HCT116 (cell line): ENCODE data around the gene TARBP1. TPM values are rescaled to one million over a fixed set of nuclear protein-coding genes. Genes with fewer than 3 reads are reported as not detected.

ENCODE experiments used
- ATAC-seq: fragments of 200-7000 bp; cut with Tn5 transposase; 2 replicates; pipeline ENCODE4 v1.9.1; 2020; ENCODE audit warnings: mild to moderate bottlenecking, moderate library complexity
- BruUV-seq: library from RNA; stranded (reverse); fragments of 400-500 nt; replicated peaks from 2 replicates; lab custom pipeline; 2021; lab: Mats Ljungman, UMichigan
- CTCF ChIA-PET: fragments of 300-600 bp; sonication (Branson Sonifier 250); formaldehyde crosslinking; loops from one replicate; lab custom pipeline; 2021; ENCODE audit warnings: antibody characterized with exemption; lab: Charles Lee
- POLR2A ChIA-PET: fragments of 300-600, 350-600 bp; sonication (Branson Sonifier 250); formaldehyde crosslinking; loops from one replicate; lab custom pipeline; 2021; ENCODE audit warnings: antibody characterized with exemption; lab: Charles Lee
- RAD21 ChIA-PET, 2 experiments: fragments of 300-600 bp; sonication (Branson Sonifier 250); formaldehyde crosslinking; loops; one replicate each; lab custom pipeline; 2023; ENCODE audit warnings: low total read pairs in 2 of 2; ENCODE audit not compliant: uncharacterized antibody in 2 of 2, unreplicated experiment in 2 of 2, low non-redundant PET in 1 of 2; lab: Charles Lee
- DNase-seq: peaks from one replicate; pipeline ENCODE4 v3.0.0-alpha.2; 2010; ENCODE audit warnings: low read depth, low spot score
- H2AFZ ChIP-seq: fragments of 200-600 bp; shearing (Covaris generic), sonication (generic); 2 replicates; pipeline ENCODE4 v1.6.1; 2017; ENCODE audit warnings: low read depth, mixed run types, mixed read lengths, antibody characterized with exemption, low read length; ENCODE audit not compliant: poor library complexity, severe bottlenecking
- H3K27ac ChIP-seq: 2 replicates; pipeline ENCODE4 v1.5.1; 2012; ENCODE audit warnings: low read depth, low read length
- H3K27me3 ChIP-seq: fragments of 200-600 bp; sonication (generic); 2 replicates; pipeline ENCODE4 v1.6.1; 2016; ENCODE audit warnings: mixed run types, low read length, mixed read lengths; ENCODE audit not compliant: insufficient read depth
- H3K36me3 ChIP-seq, 2 experiments: fragments of 200-500 bp in 1 of 2; fragments of 200-600 bp in 1 of 2; sonication (Bioruptor generic) in 1 of 2; sonication (generic) in 1 of 2; 2 replicates each; pipeline versions ENCODE4 v1.5.1 to v1.6.1; 2014 to 2016; ENCODE audit warnings: low read length in 2 of 2, inconsistent platforms in 1 of 2, mixed read lengths in 1 of 2, mixed run types in 1 of 2; ENCODE audit not compliant: insufficient read depth in 2 of 2, control insufficient read depth in 1 of 2
- H3K4me1 ChIP-seq, 2 experiments: fragments of 200-600 bp in 1 of 2; sonication (generic) in 1 of 2; 2 replicates each; pipeline versions ENCODE4 v1.5.1 to v1.6.1; 2012 to 2017; ENCODE audit warnings: low read length in 2 of 2, inconsistent platforms in 1 of 2, mild to moderate bottlenecking in 1 of 2, mixed read lengths in 1 of 2, mixed run types in 1 of 2, moderate library complexity in 1 of 2; ENCODE audit not compliant: insufficient read depth in 2 of 2, control insufficient read depth in 1 of 2
- H3K4me2 ChIP-seq: fragments of 200-600 bp; sonication (generic); 2 replicates; pipeline ENCODE4 v1.6.1; 2017; ENCODE audit warnings: mixed run types, low read length, mixed read lengths
- H3K4me3 ChIP-seq, 2 experiments: fragments of 200-600 bp in 1 of 2; sonication (generic) in 1 of 2; replicated peaks in 1 of 2; 2 replicates each; pipeline ENCODE4 v1.5.1; 2011 to 2016; ENCODE audit warnings: low read length in 2 of 2, control low read depth in 1 of 2, low read depth in 1 of 2, mild to moderate bottlenecking in 1 of 2, mixed read lengths in 1 of 2, mixed run types in 1 of 2
- H3K79me2 ChIP-seq: fragments of 200-600 bp; sonication (generic); 2 replicates; pipeline ENCODE4 v1.6.1; 2017; ENCODE audit warnings: mild to moderate bottlenecking, mixed run types, low read length, moderate library complexity, mixed read lengths; ENCODE audit not compliant: insufficient read depth
- H3K9ac ChIP-seq: fragments of 200-600 bp; sonication (generic); 2 replicates; pipeline ENCODE4 v1.6.1; 2016; ENCODE audit warnings: low read length, mixed read lengths
- H3K9me2 ChIP-seq: fragments of 200-600 bp; sonication (generic), shearing (Covaris generic); 2 replicates; pipeline ENCODE4 v1.6.1; 2017; ENCODE audit warnings: mixed run types, mild to moderate bottlenecking, moderate library complexity; ENCODE audit not compliant: insufficient read depth
- H3K9me3 ChIP-seq, 2 experiments: fragments of 200-500 bp in 1 of 2; fragments of 200-600 bp in 1 of 2; sonication (Bioruptor generic) in 1 of 2; sonication (generic) in 1 of 2; 2 replicates each; pipeline ENCODE4 v1.6.1; 2014 to 2017; ENCODE audit warnings: low read length in 2 of 2, mixed read lengths in 2 of 2, inconsistent platforms in 1 of 2, low read depth in 1 of 2, mild to moderate bottlenecking in 1 of 2, mixed run types in 1 of 2, moderate library complexity in 1 of 2; ENCODE audit not compliant: control insufficient read depth in 1 of 2, insufficient read depth in 1 of 2
- H4K20me1 ChIP-seq: fragments of 200-600 bp; sonication (generic), shearing (Covaris generic); 2 replicates; pipeline ENCODE4 v1.6.1; 2017; ENCODE audit warnings: mixed run types, mild to moderate bottlenecking, moderate library complexity; ENCODE audit not compliant: insufficient read depth
- ATF3 ChIP-seq: IDR thresholded peaks from 2 replicates; pipeline ENCODE4 v1.6.1; 2012
- CEBPB ChIP-seq: IDR thresholded peaks from 2 replicates; pipeline ENCODE4 v1.6.1; 2012; ENCODE audit warnings: low read depth
- EGR1 ChIP-seq: IDR thresholded peaks from 2 replicates; pipeline ENCODE4 v1.6.1; 2012; ENCODE audit warnings: low read depth
- ELF1 ChIP-seq: IDR thresholded peaks from 2 replicates; pipeline ENCODE4 v1.6.1; 2012; ENCODE audit warnings: low read depth, borderline replicate concordance
- EZH2 ChIP-seq: fragments of 200-600 bp; sonication (generic); IDR thresholded peaks from 2 replicates; pipeline ENCODE4 v1.6.1; 2017; ENCODE audit warnings: antibody characterized with exemption, mixed run types
- POLR2A ChIP-seq: IDR thresholded peaks from 2 replicates; pipeline ENCODE4 v1.7.0; 2011; ENCODE audit warnings: borderline replicate concordance; ENCODE audit not compliant: insufficient read depth, insufficient read length; ENCODE audit errors: extremely low read depth
- POLR2AphosphoS5 ChIP-seq: IDR thresholded peaks from 2 replicates; pipeline ENCODE4 v1.6.1; 2011; ENCODE audit warnings: mild to moderate bottlenecking, low read depth, low read length, moderate library complexity
- RAD21 ChIP-seq: IDR thresholded peaks from 2 replicates; pipeline ENCODE4 v1.6.1; 2012; ENCODE audit warnings: low read depth, mild to moderate bottlenecking
- SIN3A ChIP-seq: IDR thresholded peaks from 2 replicates; pipeline ENCODE4 v1.6.1; 2012; ENCODE audit warnings: low read depth
- SRF ChIP-seq: IDR thresholded peaks from 2 replicates; pipeline ENCODE4 v1.6.1; 2012; ENCODE audit warnings: low read depth
- TCF7L2 ChIP-seq: IDR thresholded peaks from 2 replicates; pipeline ENCODE4 v1.7.0; 2011; ENCODE audit warnings: borderline replicate concordance, inconsistent platforms; ENCODE audit not compliant: insufficient read depth, insufficient read length; ENCODE audit errors: extremely low read depth
- YY1 ChIP-seq: IDR thresholded peaks from 2 replicates; pipeline ENCODE4 v1.6.1; 2011; ENCODE audit warnings: low read length, low read depth, moderate library complexity, mild to moderate bottlenecking; ENCODE audit not compliant: insufficient replicate concordance; ENCODE audit errors: extremely low read depth
- ZBTB33 ChIP-seq: IDR thresholded peaks from 2 replicates; pipeline ENCODE4 v1.6.1; 2011; ENCODE audit warnings: mild to moderate bottlenecking, low read length, moderate library complexity; ENCODE audit not compliant: insufficient replicate concordance; ENCODE audit errors: extremely low read depth
- ZFX ChIP-seq: fragments of 450-650 bp; IDR thresholded peaks from 2 replicates; pipeline ENCODE4 v1.6.1; 2017
- ZNF274 ChIP-seq: fragments of 200-500 bp; sonication (Bioruptor generic); IDR thresholded peaks from 2 replicates; pipeline ENCODE4 v1.6.1; 2014; ENCODE audit warnings: mild to moderate bottlenecking, low read depth, low read length, inconsistent platforms
- intact Hi-C: fragments of 100-400 bp; cut with micrococcal nuclease; formaldehyde crosslinking; loops from 2 replicates; pipeline ENCODE4 v1.10.0; 2022
- total RNA-seq: library from RNA; stranded (reverse); gene quantifications from one replicate; pipeline ENCODE4 v1.2.1, GENCODE V29; 2021; ENCODE audit not compliant: unreplicated experiment
- TF ChIP-seq, protein P1 (sequence below), 3 experiments: fragments of 200-600 bp in 1 of 3; sonication (generic) in 1 of 3; IDR thresholded peaks in 2 of 3; conservative IDR thresholded peaks in 1 of 3; 2 replicates each; pipeline ENCODE4 v1.5.1; 2012 to 2017; ENCODE audit warnings: low read depth in 2 of 3, low read length in 2 of 3, antibody characterized with exemption in 1 of 3, borderline replicate concordance in 1 of 3, control low read depth in 1 of 3, mild to moderate bottlenecking in 1 of 3, mixed read lengths in 1 of 3, mixed run types in 1 of 3, moderate library complexity in 1 of 3; ENCODE audit not compliant: insufficient read depth in 1 of 3

Gene TARBP1
- total RNA-seq, 1 experiment from 2014 or later: 17.2 TPM

GRCh38 chr1:234473118-234473517, 5.9 kb downstream of the TARBP1 start:
- Histone ChIP-seq H3K9ac (no peak overlapping the region), H3K9me3 (no peaks in the 10 kb centered on the region), H3K4me3 (no peak overlapping the region), H3K9me2 (no peaks in the 10 kb centered on the region), H4K20me1 (no peaks in the 10 kb centered on the region), H3K4me1 (peaks cover 0 to 9% of the 10 kb centered on the region in 2 experiments; a peak in 2 of 4 replicates), H2AFZ (no peak overlapping the region), H3K36me3 (no peaks in the 10 kb centered on the region), H3K27me3 (no peaks in the 10 kb centered on the region), H3K4me2 (no peak overlapping the region), H3K27ac (no peak overlapping the region), H3K79me2 (0 out of 2 replicates have a peak, but pooled peaks cover 2% of the 10 kb centered on the region)
- RAD21 ChIA-PET: no interaction called here
- intact Hi-C loops: no loop called here
- no TSS peak for BruUV-seq
- CTCF ChIA-PET: no interaction called here
- POLR2A ChIA-PET: no interaction called here
- ATAC-seq (no peak), DNase-seq (no peak)
- TF ChIP-seq POLR2AphosphoS5 (no peak), EZH2 (no peak), POLR2A (no peak), SIN3A (no peak)

GRCh38 chr1:234469376-234469775, 9.6 kb downstream of the TARBP1 start:
- POLR2A ChIA-PET: no interaction called here
- TF ChIP-seq RAD21 (no peak), SIN3A (no peak), CEBPB (no peak), YY1 (no peak), EGR1 (no peak), ZNF274 (no peak), ATF3 (no peak), ZFX (no peak), ELF1 (no peak), TCF7L2 (no peak), SRF (no peak), POLR2AphosphoS5 (no peak), ZBTB33 (no peak)
- TF ChIP-seq, protein P1, sequence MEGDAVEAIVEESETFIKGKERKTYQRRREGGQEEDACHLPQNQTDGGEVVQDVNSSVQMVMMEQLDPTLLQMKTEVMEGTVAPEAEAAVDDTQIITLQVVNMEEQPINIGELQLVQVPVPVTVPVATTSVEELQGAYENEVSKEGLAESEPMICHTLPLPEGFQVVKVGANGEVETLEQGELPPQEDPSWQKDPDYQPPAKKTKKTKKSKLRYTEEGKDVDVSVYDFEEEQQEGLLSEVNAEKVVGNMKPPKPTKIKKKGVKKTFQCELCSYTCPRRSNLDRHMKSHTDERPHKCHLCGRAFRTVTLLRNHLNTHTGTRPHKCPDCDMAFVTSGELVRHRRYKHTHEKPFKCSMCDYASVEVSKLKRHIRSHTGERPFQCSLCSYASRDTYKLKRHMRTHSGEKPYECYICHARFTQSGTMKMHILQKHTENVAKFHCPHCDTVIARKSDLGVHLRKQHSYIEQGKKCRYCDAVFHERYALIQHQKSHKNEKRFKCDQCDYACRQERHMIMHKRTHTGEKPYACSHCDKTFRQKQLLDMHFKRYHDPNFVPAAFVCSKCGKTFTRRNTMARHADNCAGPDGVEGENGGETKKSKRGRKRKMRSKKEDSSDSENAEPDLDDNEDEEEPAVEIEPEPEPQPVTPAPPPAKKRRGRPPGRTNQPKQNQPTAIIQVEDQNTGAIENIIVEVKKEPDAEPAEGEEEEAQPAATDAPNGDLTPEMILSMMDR (IDR thresholded peaks at IDR 0.05 in 2 of 3, conservative IDR thresholded peaks at IDR 0.05 in 1 of 3; ENCODE audit: borderline replicate concordance in 1 of 3, insufficient read depth in 1 of 3, low read depth in 2 of 3, low read length in 2 of 3): no peak
- TF ChIP-seq, all 23 proteins: peak for 0
- ChIA-PET CTCF (no interaction called here), RAD21 (no interaction called here)
- no peaks in the 10 kb centered on the region for H4K20me1 ChIP-seq
- no peak overlapping the region for H3K9ac ChIP-seq
- H3K9me3 ChIP-seq: no peaks in the 10 kb centered on the region
- intact Hi-C loops: no loop called here
- no peaks in the 10 kb centered on the region for H3K9me2 ChIP-seq
- no peaks in the 10 kb centered on the region for H3K79me2 ChIP-seq
- H3K27ac ChIP-seq: no peak overlapping the region
- no TSS peak for BruUV-seq
- H2AFZ ChIP-seq: no peak overlapping the region
- DNase-seq (no peak), ATAC-seq (no peak)
- H3K27me3 ChIP-seq: no peaks in the 10 kb centered on the region
- peaks cover 0 to 3% of the 10 kb centered on the region in 2 experiments; a peak in 1 of 4 replicates for H3K36me3 ChIP-seq
- no peak overlapping the region for H3K4me2 ChIP-seq
- no peaks in the 10 kb centered on the region for H3K4me1 ChIP-seq
- no peak overlapping the region for H3K4me3 ChIP-seq
